Gastroesophageal sphincter (tissue), 4 donors: ENCODE data around the gene ZNF197. TPM values are rescaled to one million over a fixed set of nuclear protein-coding genes. Genes with fewer than 3 reads are reported as not detected.
"Not testable (repeated sequence)": the region's sequence is repeated elsewhere in the genome, so short reads cannot be mapped to it uniquely, and the experiment has no call there.

Experiments used
- ATAC-seq: fragments of 150-250 bp; one replicate; pipeline ENCODE4 v1.9.1; 2016; ENCODE audit warnings: mild to moderate bottlenecking, moderate library complexity
- H3K27ac ChIP-seq, 4 donors: fragments of 200-600 bp; sonication (generic) in 3 of 4; 1 replicate in 3 of 4; 2 replicates in 1 of 4; pipeline ENCODE4 v1.5.1; 2016 to 2019
- H3K27me3 ChIP-seq: fragments of 200-600 bp; sonication (generic); one replicate; pipeline ENCODE4 v1.5.1; 2019
- H3K36me3 ChIP-seq, 2 donors: fragments of 200-600 bp; sonication (generic); one replicate each; pipeline ENCODE4 v1.5.1; 2019; ENCODE audit warnings: control low read depth in 1 of 2
- H3K4me1 ChIP-seq, 3 donors: fragments of 200-600 bp; sonication (generic); 1 replicate in 2 of 3; 2 replicates in 1 of 3; pipeline ENCODE4 v1.5.1; 2016 to 2019; ENCODE audit warnings: control low read depth in 2 of 3
- H3K4me3 ChIP-seq, 2 donors: fragments of 200-600 bp; sonication (generic); one replicate each; pipeline ENCODE4 v1.5.1; 2019; ENCODE audit warnings: mild to moderate bottlenecking in 1 of 2, moderate library complexity in 1 of 2
- H3K9me3 ChIP-seq, 3 donors: fragments of 200-600 bp; sonication (generic); one replicate each; pipeline ENCODE4 v1.5.1; 2017 to 2019; ENCODE audit warnings: control low read depth in 2 of 3
- CTCF ChIP-seq, 4 experiments: fragments of 200-600 bp in 2 of 4; fragments of 450-650 bp in 2 of 4; sonication (generic) in 1 of 4; IDR thresholded peaks; one replicate each; pipeline ENCODE4 v1.5.1; 2017 to 2019; ENCODE audit warnings: antibody characterized with exemption in 4 of 4, mild to moderate bottlenecking in 2 of 4, moderate library complexity in 2 of 4
- EP300 ChIP-seq: sonication (generic); formaldehyde crosslinking; IDR thresholded peaks from one replicate; pipeline ENCODE4 v1.6.1; 2017; ENCODE audit warnings: antibody characterized with exemption, mild to moderate bottlenecking
- POLR2A ChIP-seq, 2 donors: fragments of 450-650 bp; IDR thresholded peaks; one replicate each; pipeline ENCODE4 v1.6.1; 2017; ENCODE audit warnings: antibody characterized with exemption in 2 of 2, mild to moderate bottlenecking in 2 of 2, moderate library complexity in 1 of 2
- POLR2AphosphoS5 ChIP-seq: sonication (generic); formaldehyde crosslinking; IDR thresholded peaks from one replicate; pipeline ENCODE4 v1.6.1; 2017; ENCODE audit warnings: antibody characterized with exemption
- WGBS, 2 donors: methylation state at CpG; one replicate each; pipeline ENCODE4 v1.1.5; 2018; ENCODE audit warnings: low coverage in 1 of 2; 5-methylcytosine and 5-hydroxymethylcytosine counted together
- total RNA-seq, 4 donors: library from RNA; depleted of rRNA; stranded (reverse); fragments of >200 nt; gene quantifications; one replicate each; pipeline ENCODE4 v1.1.0, GENCODE V29; 2016

ZNF197 gene
- 10 to 100 TPM; 17.5 to 37.8 (median 22.9) TPM for total RNA-seq

DNA sequence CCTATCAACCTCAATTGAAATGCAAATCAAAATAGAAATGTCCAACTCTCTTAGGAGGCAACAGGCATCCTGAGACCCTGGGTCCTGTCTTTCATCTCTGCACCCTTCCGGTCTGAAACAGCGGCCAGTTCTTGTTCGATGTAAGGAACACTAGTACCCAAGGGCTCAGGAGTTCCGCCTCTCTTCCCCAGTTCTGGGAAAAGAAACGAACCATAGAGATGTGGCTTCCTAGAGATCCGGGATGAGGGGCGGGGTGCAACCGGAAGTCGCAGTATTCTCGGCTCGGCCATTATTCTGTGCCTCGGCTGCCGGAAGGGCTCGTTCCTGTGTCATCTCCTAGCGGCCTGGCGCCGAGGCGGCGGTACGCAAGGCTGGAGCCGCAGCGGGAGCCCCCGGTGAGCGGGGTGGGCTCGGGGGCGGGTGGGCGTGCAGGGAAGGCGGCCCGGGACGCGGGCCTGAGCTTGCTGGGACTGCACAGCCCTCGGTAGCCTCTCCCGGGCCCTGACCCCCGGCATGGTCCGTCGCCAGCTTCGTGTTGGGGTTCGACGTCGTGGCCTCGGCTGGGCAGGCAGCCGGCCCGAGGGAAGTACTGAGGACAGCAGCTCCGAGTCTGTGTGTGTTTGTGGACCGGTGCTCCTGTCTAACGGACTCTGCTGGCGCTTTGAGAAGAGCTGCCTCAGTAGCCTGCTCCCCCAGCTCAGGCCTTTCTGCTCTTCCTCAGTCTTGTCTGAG is at the start of gene ZNF197:
TSS of gene ZNF197 (plus strand) at position 288 of the 732 bp plus-strand sequence. CDS start 4,119 bp downstream, outside the sequence.
- Histone ChIP-seq H3K36me3 (peaks cover 0 to 12% of the 10 kb centered on the region in 2 donors), H3K27ac (peak within 1 kb of the TSS; percentile 80 to 93 (median 92)), H3K27me3 (no peaks in the 10 kb centered on the region), H3K4me3 (peak within 1 kb of the TSS; percentile 75 to 89), H3K4me1 (peaks cover 10 to 47% (median 12%) of the 10 kb centered on the region in 3 donors), H3K9me3 (no peaks in the 10 kb centered on the region)
- ATAC-seq = peak; percentile 97
- 7% methylated on average over 3 of the region's 47 CpGs; no CpG with 5 or more reads in 1 of the 2 donors for WGBS, 2 donors
- TF ChIP-seq POLR2AphosphoS5 (peak; percentile 85), EP300 (no peak), CTCF (IDR thresholded peaks at IDR 0.05) (peak in 1 of 4 experiments; percentile 59), POLR2A (IDR thresholded peaks at IDR 0.05) (peak; percentile 26 to 41)

DNA sequence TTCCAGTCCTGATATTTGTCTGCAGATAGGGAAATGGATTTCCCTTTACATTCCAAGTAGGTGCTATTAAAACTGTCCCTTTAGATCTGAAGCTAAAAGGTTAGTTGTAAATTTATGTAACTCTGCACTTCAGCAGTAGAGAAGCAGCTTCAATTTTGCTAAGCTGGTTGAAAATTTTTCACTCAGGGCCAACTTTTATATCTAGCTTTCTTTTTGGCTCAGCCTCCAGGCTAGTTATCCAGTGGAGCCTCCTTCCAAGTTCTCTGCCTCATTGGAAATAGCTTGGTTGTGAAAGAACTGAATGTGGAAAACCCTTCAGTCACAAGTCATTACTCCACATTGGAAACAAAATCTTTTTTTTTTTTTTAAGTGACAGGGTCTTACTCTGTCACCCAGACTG is 48.2 kb upstream of the ZNF197 start:
- TF ChIP-seq EP300 (no peak), POLR2AphosphoS5 (no peak), POLR2A (IDR thresholded peaks at IDR 0.05) (no peak), CTCF (IDR thresholded peaks at IDR 0.05) (no peak)
- Histone ChIP-seq H3K27me3 (peaks cover 2% of the 10 kb centered on the region), H3K4me3 (no peak overlapping the region), H3K9me3 (peaks cover 0 to 10% (median 0%) of the 10 kb centered on the region in 3 donors), H3K4me1 (no peaks in the 10 kb centered on the region), H3K27ac (no peak overlapping the region), H3K36me3 (peaks cover 0 to 14% of the 10 kb centered on the region in 2 donors)
- no peak for ATAC-seq

DNA sequence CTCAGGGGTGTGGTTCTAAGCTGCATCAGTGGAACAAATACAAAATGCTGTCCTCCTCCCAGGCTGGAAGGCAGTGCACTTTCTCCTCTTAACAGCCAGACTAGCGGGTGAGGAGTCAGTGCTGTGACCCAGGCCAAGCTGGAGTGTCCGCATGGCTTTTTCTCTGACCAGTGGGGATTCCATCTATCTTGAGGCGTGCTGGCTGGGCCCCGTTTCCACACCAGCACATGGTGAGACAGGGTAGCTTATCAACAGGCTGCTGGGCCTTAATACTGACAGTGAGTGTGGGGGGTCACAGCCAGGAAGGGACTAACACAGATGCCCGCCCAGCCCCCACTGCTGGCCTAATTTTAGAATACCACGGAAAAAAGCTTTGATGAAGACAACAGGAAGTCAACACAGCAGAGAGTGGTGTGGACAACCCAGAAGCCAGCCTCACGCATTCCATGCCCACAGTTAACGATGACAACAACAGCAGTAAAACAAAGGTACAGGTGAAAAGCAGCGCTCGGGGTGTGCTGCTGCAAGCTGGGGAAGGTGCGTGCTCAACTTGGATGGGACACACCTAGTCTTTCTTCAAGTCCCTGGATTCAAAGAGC is 47.4 kb upstream of the ZNF197 start:
- 100% methylated on average over 2 of the region's 11 CpGs for WGBS, 2 donors
- H3K36me3 ChIP-seq, H3K27ac ChIP-seq, H3K9me3 ChIP-seq, H3K4me3 ChIP-seq, ATAC-seq, H3K27me3 ChIP-seq, H3K4me1 ChIP-seq: not testable (repeated sequence)

DNA sequence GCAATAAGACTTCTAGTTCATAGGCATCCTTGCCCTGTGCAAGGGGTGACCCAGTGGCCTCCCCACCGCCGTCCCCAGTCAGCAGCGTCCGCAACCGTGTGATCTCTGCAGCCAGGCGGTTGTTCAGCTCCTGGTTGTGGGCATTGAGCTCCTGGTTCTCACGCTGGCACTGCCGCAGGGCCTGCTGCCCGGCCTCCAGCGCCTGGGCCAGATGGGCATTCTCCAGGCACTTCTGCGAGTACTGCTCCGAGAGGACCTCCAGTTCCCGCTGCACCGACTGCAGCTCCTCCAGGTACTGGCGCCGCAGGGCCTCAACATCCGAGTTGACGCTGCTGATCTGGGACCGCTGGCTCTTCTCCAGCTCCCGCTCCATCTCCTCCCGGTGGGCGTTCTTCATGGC is 46.5 kb upstream of the ZNF197 start:
- not testable (repeated sequence) for H3K27ac ChIP-seq, H3K27me3 ChIP-seq, ATAC-seq, H3K4me3 ChIP-seq, H3K9me3 ChIP-seq, H3K4me1 ChIP-seq, H3K36me3 ChIP-seq
- 96 to 100% methylated on average over 1 to 18 of the region's 22 CpGs for WGBS, 2 donors

GRCh38 chr3:44578924-44579515 is 45.8 kb upstream of the ZNF197 start:
- not testable (repeated sequence) for H3K36me3 ChIP-seq, ATAC-seq, H3K9me3 ChIP-seq, H3K27me3 ChIP-seq, H3K4me3 ChIP-seq, H3K4me1 ChIP-seq, H3K27ac ChIP-seq
- WGBS, 2 donors = no CpG with 5 or more reads among the region's 37 CpGs

GRCh38 chr3:44579749-44580148 is 45.1 kb upstream of the ZNF197 start:
- H3K27ac ChIP-seq, H3K27me3 ChIP-seq, ATAC-seq, H3K4me3 ChIP-seq, H3K4me1 ChIP-seq, H3K36me3 ChIP-seq, H3K9me3 ChIP-seq: not testable (repeated sequence)
- WGBS, 2 donors = 100% methylated on average over 4 of the region's 15 CpGs; no CpG with 5 or more reads in 1 of the 2 donors

DNA sequence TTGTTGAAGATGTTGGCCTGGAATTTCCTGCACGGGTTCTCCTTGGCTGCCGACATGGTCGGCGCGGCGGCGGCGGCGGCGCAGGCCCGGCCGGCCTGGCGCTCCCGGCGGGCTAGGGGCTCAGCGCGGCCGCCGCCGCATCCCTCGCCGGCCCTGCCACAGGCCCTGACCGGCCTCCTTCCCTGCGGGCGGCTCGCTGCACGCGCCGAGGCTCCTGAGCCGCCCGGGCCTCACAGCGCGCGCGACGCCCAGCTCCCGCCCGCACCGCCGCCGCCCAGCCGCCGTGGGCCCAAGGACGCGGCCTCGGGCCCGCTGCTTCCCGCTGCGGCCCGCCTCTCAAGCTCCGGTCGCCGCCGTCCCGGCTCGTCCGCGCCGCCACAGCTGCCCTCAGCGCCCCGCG is 43.9 kb upstream of the ZNF197 start:
- no CpG with 5 or more reads among the region's 62 CpGs for WGBS, 2 donors
- peaks cover 0 to 18% (median 0%) of the 10 kb centered on the region in 3 donors for H3K4me1 ChIP-seq

More for the DNA sequence above, 43.9 kb upstream of the ZNF197 start:
- not testable (repeated sequence) for H3K4me3 ChIP-seq, H3K9me3 ChIP-seq, ATAC-seq, H3K27ac ChIP-seq, H3K27me3 ChIP-seq, H3K36me3 ChIP-seq
